ENCODE data around the gene RGPD6.
"Not testable (repeated sequence)": the region's sequence is repeated elsewhere in the genome, so short reads cannot be mapped to it uniquely, and the experiment has no call there.

Gene RGPD6

DNA sequence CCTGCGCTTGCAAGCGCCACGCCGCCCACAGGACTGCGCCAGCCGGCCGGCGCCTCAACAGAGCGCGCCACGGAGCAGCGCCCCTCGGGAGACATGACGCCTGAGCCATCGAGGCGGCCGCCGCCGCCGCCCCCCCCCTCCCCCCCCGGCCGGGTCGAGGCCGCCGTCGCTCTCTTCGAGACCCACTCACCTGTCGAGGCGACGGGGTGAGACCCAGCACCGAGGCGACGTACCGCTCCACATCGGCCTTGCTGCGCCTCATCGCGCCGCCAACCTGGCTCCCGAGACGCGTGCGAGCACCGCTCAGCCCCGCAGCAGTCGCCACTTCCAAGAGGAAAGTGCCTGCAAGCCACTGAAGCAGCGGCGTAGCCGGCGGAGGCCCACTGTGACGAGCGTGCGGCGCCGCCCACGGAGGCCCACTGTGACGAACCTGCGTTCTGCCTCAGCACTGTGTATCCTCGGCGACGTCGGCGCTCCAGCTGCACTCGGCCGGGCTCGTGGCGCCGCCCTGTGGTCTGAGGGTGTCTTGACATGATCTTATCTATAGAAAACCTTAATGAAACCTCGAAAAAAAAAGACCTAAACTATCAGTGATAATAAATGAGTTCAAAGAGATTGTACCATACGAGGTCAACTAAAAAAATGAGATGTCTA is at the start of gene RGPD6:
Gene RGPD6, minus strand, starts transcription at position 460 of the 654 bp plus-strand sequence. Its CDS starts 198 bp downstream, at position 262.
- not testable (repeated sequence) for DNase-seq (ENCODE audit: low read depth, low spot score)

DNA sequence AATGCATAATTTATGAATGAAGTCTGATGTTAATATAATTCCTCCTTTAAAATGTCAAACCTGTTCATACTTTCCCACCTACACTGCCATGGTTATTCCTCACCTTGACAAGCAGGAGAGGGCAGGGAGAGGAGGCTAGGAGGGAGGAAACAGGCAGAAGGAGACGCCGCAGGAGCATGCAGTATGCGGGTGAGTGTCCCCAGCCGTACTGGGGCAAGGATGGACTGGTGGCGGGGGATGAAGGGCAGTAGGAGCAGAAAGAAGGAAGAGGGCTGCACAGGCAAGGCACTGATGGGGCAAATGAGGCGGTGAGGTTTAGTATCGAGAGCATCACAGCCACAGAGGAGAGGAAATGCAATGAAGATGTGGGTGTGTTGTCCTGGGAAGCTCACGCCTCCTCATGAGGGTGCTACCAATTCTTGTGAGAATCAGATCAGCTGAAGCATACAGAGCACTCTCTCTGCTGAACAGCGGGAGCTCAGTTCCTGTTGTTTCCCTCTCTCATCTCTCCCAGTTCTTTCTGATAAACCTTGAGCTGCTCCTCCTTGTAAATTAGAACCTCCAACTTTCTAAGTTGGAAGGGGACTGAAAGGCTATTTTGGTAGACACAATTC is 42.4 kb upstream of the RGPD6 start:
- not testable (repeated sequence) for DNase-seq (ENCODE audit: low read depth, low spot score)

DNA sequence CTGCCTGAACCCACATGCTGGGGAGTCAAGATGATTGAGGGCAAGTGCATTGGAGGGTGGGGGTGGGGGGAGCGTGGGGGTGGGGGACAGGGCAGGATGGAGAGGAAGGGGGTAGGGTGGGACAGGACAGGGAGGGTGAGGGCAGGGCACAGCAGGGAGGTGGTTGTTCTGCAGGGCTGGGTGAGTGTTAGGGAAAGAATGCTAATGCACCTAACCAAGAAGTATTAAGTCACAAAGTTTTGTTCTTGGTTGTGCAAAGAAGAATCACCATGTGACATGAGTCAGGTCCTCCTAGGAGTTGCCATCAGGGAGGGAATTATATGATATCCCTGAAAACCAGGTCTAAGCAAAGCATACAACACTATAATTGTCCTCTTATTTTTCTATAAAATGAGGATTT is 36.9 kb upstream of the RGPD6 start:
- DNase-seq (ENCODE audit: low read depth, low spot score), result not testable (repeated sequence)

DNA sequence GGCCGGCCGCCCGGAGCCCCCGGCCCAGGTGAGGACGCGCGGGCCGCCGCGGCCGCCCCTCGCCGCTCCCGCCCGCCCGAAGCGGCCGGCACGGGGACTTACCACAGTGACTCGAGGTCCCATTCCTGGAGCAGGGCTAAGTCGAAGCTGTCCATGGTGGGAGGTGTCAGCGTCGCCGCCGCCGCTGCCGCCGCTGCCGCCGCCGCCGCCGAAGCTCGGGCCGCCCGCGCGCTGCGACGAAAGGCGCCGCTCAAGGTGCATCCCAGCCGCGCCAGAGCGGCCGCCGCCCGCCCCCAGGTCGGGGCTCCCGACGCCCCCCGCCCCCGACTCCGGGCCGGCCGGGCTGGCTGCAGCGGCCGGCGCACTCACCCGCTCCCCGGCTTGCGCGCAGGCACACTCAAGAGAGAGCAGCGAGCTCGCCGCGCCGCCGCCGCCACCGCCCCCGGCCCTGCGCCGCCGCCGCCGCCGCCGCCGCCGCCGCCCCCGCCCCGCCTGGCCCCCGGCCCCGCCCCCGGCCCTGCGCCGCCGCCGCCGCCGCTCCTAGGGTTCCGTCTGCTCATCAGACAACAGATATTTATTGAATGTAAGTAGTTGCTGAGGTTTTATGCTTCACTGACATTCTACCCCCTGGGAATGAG is 33.7 kb upstream of the RGPD6 start:
- not testable (repeated sequence) for DNase-seq (ENCODE audit: low read depth, low spot score)

DNA sequence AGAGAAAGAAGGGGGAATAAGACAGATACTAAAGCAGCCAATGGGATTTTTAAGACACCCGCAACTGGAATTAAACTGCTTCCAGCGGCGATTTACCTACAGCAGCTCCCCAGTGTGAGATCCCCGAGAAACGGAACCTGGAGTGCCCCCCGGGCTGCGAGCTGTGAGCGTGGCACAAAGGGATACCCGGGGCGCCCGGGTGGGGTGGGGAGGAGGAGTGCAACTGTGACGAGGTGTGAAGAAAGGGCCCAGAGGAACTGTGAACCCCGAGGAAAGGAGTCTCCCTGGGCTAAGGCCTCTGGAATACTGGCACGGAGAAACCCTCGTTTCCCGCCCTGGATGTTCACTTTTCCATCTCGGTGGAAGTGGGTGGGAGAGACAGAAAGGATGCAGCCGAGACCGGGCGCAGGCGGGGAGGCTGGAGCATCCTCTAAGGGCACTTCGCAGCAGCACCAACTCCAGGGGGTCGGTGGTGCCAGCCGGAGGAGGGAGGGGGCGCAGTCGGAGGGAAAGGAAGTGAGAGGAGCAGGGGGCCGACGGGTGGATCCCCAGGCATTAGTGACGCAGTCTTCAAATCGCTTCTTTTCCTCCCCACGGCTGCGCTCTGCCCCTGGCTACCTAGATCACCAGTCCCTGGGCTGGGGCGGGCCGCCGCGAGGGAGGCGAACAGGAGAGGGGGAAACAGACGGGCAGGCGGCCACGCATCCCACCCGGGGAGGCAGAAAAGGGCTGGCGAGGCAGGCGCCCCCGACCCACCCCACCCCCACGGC is 33.0 kb upstream of the RGPD6 start:
- not testable (repeated sequence) for DNase-seq (ENCODE audit: low read depth, low spot score)

DNA sequence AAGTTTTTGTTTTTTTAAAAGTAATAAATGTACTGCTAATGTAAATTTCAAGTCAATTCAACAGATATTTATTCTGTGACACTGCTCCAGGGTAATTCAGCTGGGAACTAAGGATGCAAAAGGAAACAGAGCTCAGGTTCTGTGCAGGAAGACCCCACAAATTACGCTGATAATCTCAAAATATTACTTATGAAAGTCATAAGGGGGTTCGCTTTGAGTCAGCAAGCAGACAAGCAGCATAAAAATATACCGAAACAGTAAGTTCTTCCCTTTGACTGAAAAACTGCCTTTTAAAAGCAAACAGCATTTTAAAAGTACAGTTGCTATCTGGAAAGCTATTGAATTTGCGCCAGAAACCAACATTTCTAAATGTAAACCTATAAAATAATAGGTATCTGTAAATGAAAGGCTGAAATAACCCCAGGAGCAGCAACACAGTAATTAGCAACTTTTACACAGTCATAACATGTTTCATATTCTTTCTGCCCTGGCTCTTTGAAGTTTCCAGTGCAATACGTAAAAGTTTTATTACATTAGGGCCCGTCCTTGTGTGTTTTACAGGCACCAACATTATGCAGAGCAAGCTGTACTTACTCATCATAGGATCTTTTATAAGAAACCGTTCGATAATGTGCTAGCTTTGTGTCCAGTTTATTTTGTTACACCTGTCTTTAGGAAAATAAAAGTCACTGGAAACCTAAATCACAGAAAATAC is 31.9 kb upstream of the RGPD6 start:
- not testable (repeated sequence) for DNase-seq (ENCODE audit: low read depth, low spot score)

DNA sequence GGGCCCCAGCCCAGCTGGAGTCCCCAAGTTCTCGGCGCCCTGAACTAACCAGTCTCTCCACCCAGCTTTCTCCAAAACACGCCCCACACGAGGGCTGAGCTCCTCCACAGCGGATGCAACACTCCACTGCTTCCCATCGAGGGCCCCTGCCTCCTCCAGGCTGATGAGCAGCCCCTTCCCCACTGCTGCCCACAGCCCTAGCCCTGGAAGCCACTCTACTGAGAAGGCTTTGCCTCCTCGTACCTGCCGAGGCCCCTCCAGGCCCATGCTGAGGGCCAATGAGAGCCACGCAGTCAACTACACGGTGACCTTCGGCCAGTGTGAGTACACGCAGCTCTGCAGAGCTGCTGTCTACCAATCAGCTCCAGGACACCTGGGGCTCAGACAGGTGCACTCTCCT is 28.0 kb upstream of the RGPD6 start:
- not testable (repeated sequence) for DNase-seq (ENCODE audit: low read depth, low spot score)

DNA sequence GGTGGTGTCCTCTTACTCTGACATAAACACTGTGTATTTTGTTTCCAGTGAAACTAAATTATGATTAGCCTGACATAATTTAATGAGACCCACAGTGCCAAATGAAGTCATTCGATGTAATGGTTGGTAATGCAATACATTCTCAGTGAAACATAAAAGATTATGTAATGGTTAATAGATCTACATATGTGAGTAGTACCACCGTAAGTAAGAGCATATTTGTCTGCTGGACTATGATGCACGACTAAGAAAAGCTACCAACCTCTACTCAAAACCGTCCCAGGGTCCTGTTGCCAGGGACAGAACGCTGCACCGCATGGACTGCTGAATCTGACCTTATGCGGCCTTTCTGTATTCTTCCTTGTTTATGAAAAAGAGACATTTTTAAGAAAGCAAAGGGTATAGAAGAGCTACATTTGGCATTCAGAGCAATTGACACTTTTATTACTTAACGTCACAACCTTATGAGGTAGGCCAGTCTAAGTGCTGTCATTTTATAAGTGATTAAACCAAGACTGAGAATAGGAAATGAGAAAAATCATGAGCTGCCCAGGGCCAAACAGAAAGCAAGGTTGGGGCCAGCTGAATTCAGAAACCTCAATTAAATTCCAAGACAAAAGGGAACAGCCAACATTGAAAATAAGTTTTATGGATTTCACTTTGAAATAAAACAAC is 27.0 kb upstream of the RGPD6 start:
- DNase-seq (ENCODE audit: low read depth, low spot score), result not testable (repeated sequence)

DNA sequence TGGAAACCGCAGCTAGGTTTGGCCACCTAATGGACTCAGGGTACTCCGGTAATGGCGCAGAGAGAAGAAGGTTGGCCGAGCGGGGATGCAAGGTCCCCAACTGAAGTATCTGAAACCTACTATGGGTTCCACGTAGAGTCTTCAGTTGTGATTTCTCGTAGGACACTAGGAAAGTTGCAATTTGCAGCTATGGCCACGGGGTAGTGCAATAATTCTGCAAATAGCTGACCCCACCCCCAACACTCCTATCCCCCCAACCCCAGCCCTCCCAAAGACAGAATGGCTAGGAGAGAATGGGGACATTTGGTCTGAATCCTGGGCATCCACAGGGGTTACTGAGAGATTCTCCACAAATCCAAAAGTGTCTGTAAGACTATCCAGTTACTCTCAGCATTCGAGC is 25.1 kb upstream of the RGPD6 start:
- not testable (repeated sequence) for DNase-seq (ENCODE audit: low read depth, low spot score)

DNA sequence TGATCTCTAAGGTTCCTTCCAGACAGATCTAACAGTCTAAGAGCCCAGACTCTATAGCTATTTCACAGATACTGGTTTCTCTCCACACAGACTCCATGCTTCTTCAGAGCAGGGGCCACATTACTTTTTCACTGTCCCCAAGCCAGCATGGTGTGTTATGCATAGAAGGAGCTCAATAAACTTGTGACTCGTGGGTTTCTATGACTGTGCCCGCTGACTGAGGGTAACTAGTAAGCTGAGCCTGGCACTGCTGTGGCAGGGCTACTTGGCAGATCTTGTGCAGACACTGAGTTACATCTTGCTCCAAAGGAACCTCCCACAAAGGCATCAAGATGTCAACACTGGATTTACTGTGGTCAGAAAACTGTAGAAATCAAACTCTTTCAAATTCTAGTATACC is 15.0 kb upstream of the RGPD6 start:
- not testable (repeated sequence) for DNase-seq (ENCODE audit: low read depth, low spot score)

DNA sequence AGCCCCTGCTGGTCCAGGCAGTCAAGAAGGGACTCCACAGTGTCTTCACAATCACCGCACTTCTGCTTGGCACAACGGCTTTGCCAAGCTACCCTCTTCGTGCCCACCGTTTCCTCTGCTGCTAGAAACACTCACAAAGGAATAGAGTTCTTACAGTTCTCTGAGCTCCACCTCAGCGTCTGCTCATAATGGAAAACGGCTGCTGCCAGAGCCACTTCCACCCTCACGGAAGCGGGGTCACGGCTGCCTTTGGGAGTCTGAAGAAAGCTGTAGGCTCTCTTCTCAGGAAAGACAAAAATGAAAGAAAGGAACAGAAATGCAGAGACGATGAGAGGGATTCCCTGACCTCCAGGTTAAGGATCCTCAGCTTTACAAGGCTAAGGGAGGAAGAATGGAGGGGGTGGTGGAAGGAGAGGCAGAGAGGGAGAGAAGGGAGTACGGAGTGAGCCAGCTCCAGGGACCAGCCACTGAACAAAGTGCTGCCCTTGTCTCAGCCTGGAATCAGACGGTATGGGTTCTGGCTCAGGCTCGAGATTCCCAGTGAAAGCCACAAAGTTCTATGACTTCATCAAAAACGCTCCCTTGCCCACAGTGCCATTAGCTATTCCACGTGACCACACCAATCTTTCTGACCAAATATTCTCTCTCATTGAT is 12.8 kb upstream of the RGPD6 start:
- not testable (repeated sequence) for DNase-seq (ENCODE audit: low read depth, low spot score)

DNA sequence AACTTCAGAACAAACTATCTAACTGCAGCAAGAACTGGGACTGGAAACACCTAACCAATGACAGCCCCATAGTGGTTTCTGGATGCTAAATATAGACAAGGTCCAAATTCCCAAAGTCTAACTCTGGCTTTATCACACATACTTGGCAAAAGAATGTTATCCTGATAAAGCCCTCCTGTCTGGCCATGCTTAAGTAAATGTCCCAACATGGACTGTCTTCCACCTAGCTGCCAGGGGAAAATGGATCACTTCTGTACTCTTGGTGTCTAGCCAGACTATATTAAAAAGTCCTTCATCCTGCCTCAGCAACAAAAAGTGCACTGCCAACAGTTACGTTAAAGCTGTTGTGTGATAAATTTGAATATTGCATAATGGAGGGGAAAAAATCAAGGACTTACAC is 11.5 kb upstream of the RGPD6 start:
- DNase-seq (ENCODE audit: low read depth, low spot score), result not testable (repeated sequence)

DNA sequence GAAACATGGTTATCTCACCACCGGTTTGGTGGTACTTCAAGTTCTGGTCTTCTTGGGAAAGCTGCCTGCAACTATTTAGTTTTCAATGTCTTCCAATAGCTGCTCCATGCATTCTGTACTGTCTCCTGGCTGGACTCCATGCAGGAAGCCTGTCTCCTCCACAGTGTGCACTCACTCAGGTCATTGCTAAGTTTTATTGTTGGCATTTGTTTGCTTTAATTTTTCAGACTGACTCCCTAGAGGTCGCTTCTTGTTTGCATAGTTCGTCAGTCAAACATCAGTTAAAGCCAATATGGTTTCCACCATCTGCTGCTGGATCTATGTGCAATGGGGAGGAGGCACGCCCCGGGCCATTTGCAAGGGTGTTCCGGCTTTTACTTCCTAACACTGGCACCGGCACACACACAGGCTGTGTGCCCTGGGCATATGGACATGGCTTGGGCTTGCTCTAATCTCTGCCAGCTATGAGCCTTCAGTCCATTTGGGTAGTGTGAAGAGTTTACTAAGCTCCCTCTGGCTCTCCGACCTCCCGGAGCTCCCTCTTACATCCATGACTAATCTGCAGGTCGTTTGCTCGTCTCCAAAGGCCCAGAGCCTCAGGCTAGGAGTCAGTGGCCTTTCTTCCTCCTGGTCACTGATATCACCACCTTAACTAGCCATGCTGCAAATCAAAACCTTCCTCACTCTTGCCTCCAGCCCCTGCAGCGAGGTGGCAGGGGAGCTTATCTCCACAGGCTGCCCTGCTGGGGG is 2.4 kb upstream of the RGPD6 start:
- DNase-seq (ENCODE audit: low read depth, low spot score), result not testable (repeated sequence)

DNA sequence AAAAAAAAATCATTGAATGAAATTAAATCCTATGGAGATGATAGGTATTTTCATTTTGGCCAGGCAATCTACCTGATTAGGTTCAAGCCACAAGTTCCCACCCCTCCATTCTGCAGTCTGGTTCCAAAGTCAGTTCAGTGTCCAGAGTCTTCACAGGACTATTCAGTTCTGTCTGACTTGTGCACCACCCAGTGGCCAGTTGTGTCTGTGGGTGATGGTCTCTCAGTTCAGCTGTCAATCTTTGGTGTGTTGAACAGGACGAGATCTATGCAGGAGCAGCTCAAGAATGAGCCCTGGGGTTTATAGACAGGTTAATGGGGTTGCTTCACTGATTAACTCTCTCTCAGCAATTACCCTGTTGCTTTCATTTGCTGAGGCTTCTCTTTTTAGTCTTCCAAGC is 1.4 kb upstream of the RGPD6 start:
- not testable (repeated sequence) for DNase-seq (ENCODE audit: low read depth, low spot score)

DNA sequence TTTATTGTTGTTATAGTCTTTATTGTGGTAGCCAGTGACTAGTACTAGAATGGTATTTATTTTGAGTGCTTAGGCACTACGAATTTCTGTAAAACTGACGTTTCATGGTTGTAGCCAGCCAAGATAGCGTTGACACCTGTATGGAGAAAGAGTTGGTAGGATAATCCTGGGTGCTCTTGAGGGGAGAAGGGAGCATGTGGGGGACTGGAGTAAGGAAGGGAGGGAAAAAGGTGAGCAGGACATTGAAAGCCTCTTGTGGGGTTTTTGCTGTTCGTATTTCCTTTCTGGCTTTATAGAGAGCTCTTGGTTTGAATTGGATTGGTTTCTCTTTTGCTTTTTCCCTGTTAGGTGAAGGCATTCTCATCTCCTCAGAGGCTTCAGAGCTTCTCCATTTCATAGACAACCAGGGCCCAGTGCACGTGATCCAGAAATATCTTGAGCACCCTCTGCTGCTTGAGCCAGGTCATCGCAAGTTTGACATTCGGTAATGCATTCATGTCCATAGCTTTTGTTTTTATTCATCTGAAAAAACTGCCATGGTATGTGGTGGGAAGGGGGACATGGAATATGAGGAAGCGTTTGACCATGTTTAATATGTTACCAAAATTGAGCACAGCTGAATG is 77.2 kb downstream of the RGPD6 start:
- DNase-seq (ENCODE audit: low read depth, low spot score), result not testable (repeated sequence)

DNA sequence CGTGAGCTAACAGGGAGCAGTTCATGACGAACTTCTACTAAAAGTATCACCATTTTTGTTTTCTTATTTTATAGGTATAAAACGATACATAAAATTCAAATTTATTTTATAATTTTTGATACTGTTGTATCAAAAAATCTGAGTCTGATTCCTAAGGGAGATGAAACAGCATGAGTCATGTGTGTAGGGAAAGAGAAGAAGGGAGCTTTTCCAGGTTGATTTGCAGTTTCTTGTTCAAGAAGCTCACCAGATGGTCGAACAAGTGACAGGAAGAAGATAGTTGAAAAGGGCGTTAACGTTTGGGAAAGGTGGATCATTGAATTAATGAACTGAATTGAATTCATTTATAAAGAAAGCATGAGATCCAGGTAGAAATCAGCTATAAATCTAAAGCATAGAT is 81.0 kb downstream of the RGPD6 start:
- DNase-seq (ENCODE audit: low read depth, low spot score), result not testable (repeated sequence)

DNA sequence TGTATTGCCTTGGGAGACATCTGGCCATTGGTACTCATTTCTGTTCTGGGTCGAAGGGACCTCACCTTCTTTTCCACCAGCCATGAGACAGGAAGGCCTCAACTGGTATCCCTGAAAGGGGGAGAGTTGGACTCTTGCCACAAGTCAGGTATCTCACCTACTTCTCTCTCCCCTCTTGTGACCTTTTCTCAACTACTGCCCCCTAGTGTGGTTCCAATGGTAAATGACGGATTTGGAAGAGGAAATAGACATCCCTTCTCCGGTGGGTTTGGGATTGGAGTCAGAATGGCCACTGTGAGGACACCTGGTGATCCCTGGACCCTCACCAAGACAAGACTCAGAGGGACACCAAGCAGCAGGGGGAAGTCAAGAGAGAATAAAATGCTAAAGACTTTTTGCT is 82.5 kb downstream of the RGPD6 start:
- not testable (repeated sequence) for DNase-seq (ENCODE audit: low read depth, low spot score)

DNA sequence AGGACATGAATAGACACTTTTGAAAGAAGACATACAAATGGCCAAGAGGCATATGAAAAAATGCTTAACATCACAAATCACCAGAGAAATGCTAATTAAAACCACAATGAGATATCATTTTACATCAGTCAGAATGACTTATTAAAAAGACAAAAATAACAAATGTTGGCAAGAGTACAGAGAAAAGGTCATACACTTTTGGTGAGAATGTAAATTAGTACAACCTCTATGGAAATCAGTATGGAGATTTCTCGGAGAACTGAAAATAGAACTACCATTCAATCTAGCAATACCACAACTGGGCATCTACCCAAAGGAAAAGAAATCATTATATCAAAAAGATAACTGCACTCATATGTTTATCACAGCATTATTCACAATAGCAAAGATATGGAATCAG is 88.0 kb downstream of the RGPD6 start:
- not testable (repeated sequence) for DNase-seq (ENCODE audit: low read depth, low spot score)

DNA sequence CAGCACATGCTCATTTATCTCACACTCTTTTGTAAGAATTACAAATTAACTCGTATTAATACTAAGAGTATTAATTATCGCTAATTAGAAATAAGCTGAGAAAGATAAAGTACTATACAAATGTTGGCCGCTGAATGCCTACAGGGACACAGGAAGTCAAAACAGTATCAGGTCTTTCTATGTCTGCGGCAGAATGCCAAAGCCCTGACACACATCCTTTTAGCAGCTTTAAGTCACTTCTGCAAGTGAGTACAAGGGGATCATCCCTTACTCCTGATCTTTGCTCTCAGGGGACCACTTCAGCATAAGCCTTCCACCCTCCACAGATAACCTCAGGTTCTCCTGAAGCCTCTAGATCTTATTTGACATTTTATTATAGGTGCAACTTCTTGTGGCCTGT is 94.3 kb downstream of the RGPD6 start:
- not testable (repeated sequence) for DNase-seq (ENCODE audit: low read depth, low spot score)
